Heart right ventricle (tissue), 16 donors: Measurements from ENCODE around the gene COL18A1. TPM values are rescaled to one million over a fixed set of nuclear protein-coding genes. Genes with fewer than 3 reads are reported as not detected.
A peak's percentile ranks its signal among the peaks of the same experiment; 100 is the strongest.

ENCODE experiments used
- ATAC-seq, 8 donors: fragments of 200-7000 bp; cut with Tn5 transposase; one replicate each; pipeline ENCODE4 v1.9.1; 2020; ENCODE audit warnings: mild to moderate bottlenecking in 8 of 8, moderate library complexity in 8 of 8, moderate number of reproducible peaks in 1 of 8
- DNase-seq, 2 donors: peaks; one replicate each; pipeline ENCODE4 v3.0.0-alpha.2; 2020
- H3K27ac ChIP-seq, 10 donors: fragments of 200-600 bp; sonication (generic) in 2 of 10; one replicate each; pipeline versions ENCODE4 v1.5.0 to v1.8.0; 2020 to 2022; ENCODE audit warnings: mild to moderate bottlenecking in 3 of 10
- H3K27me3 ChIP-seq, 7 donors: fragments of 200-600 bp; one replicate each; pipeline ENCODE4 v1.8.0; 2021 to 2022; ENCODE audit warnings: mild to moderate bottlenecking in 2 of 7
- H3K36me3 ChIP-seq, 9 donors: fragments of 200-600 bp; sonication (generic) in 1 of 9; one replicate each; pipeline versions ENCODE4 v1.5.0 to v1.8.0; 2020 to 2022; ENCODE audit warnings: mild to moderate bottlenecking in 2 of 9
- H3K4me1 ChIP-seq, 9 donors: fragments of 200-600 bp; sonication (generic) in 1 of 9; one replicate each; pipeline versions ENCODE4 v1.5.0 to v1.8.0; 2020 to 2022; ENCODE audit warnings: mild to moderate bottlenecking in 4 of 9
- H3K4me3 ChIP-seq, 10 donors: fragments of 200-600 bp; sonication (generic) in 2 of 10; one replicate each; pipeline versions ENCODE4 v1.5.0 to v1.8.0; 2020 to 2022; ENCODE audit warnings: mild to moderate bottlenecking in 7 of 10, moderate library complexity in 2 of 10
- H3K9me3 ChIP-seq, 11 donors: fragments of 200-600 bp in 10 of 11; sonication (generic) in 2 of 11; one replicate each; pipeline versions ENCODE4 v1.5.0 to v1.8.0; 2013 to 2022; ENCODE audit warnings: mild to moderate bottlenecking in 2 of 11, control low read depth in 1 of 11, moderate library complexity in 1 of 11
- WGBS, 2 donors: extraction: QIAGEN DNeasy Blood & Tissue Kit; methylation state at CpG; one replicate each; pipeline ENCODE4 v1.1.7; 2013; ENCODE audit warnings: inconsistent platforms in 1 of 2; 5-methylcytosine and 5-hydroxymethylcytosine counted together
- intact Hi-C, 10 donors: fragments of 100-400 bp; cut with DNase I; formaldehyde crosslinking; loops; one replicate each; pipeline versions ENCODE4 v1.11.1 to v1.14.2; 2022
- polyA plus RNA-seq, 2 donors: library from polyadenylated mRNA; stranded (reverse); fragments of 200-250 nt; gene quantifications; one replicate each; pipeline ENCODE4 v1.2.3, GENCODE V29; 2013
- total RNA-seq, 10 donors: library from RNA; stranded (reverse); fragmentation: NEBNext Ultra II Directional in 3 of 10; extraction: Animal tissue kit (Norgen Biotek cat#: 25700) in 3 of 10; gene quantifications; one replicate each; pipeline versions ENCODE4 v1.2.1 to v1.2.4, GENCODE V29; 2021 to 2023
- TF ChIP-seq, protein P1 (sequence below), 9 donors: fragments of 200-600 bp; sonication (generic) in 2 of 9; IDR thresholded peaks; one replicate each; pipeline versions ENCODE4 v1.5.0 to v1.8.0; 2021 to 2022; ENCODE audit warnings: antibody characterized with exemption in 9 of 9, mild to moderate bottlenecking in 5 of 9, moderate library complexity in 1 of 9
- donor health status: Arrhythmogenic right ventricular cardiomyopathy.
- donor health status: ischemic (EF 13 %, LVEDD 7.1; RV severe dilation, severe dysfunction).
- donor health status: healthy with polysubstance abuse.
- donor health status: DM: no; HTN: yes; CAD: no.
- donor health status: DM: no; HTN: no; CAD: no.
- donor health status: ischemic (EF 25% LVEDD 6.9; RV normal size, moderate dysfunction).
- donor health status: ischemic (EF 25% LVEDD 5.7; RV mildly dilated, moderate dysfunction).
- donor health status: healthy.
- donor health status: DM: yes; HTN: yes; CAD: no.
- donor health status: Ischemic cardiomyopathy.
- donor health status: ischemic (EF 35%, LVEDD 5.7; RV mildly dilated, moderate dysfunction).
- donor health status: nonischemic (EF 11% LVEDD 7.7; RV severe dilation, severe dysfunction).
- donor health status: DM: yes; HTN: yes; CAD: no.
- donor health status: PGD.
- donor health status: ischemic (EF 29% LVEDD 5.4; RV normal size, mild dysfunction).
- donor health status: nonischemic (EF 23%, LVEDD 6.1; RV moderate dilation, normal function).

COL18A1 gene
- total and polyA plus RNA-seq, 12 donors = 33.7 to 87.1 (median 52.6) TPM

DNA sequence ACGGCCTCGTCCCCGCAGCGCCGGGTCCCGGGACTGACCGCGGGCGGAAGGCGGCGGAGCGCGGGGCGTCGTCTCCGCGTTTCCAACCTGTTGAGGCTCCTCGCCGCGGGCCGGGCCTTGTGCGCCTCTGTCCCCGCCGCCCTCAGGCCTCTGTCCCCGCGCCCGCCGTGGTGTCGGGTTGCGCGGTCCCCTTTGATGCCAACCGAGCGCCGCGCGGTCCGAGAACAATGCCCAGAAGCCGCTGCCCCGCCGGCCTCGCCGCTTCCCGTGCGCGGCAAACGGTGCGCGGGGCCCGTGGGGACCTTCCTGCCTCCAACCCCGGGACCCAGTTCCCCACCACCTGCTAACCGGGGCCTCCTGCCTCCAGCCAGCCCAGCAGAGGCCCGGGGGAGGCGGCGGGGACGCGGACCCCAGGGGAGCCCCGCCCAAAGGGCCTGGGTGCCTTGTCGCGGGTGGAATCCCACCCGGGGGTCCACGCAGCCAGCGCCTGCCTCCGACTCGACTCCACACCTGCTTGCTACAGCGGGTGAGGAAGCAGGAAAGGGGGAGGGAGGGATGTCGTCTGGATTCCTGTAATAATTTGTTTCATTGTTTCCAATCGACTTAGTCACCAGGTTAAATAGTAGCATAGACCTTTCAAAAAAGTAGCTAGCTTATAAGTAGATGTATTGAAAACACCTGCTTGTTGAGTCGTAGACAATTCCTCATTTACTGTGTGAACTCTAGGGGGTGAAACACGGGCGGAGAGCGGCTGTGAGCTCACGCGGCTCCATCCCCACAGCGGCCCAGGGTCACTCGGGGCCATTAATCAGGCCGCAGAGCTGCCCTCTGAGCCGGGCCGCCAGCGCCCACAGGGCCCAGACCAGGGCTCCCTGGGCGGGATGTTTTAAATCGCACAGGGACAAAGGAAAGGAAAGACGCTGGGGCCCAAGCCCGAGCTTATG, 1.1 kb downstream of the COL18A1 start:
- WGBS, 2 donors = 12 to 26% methylated on average over 54 to 83 of the region's 83 CpGs
- H3K4me1 ChIP-seq = peaks cover 38 to 64% (median 57%) of the 10 kb centered on the region in 9 donors

DNA sequence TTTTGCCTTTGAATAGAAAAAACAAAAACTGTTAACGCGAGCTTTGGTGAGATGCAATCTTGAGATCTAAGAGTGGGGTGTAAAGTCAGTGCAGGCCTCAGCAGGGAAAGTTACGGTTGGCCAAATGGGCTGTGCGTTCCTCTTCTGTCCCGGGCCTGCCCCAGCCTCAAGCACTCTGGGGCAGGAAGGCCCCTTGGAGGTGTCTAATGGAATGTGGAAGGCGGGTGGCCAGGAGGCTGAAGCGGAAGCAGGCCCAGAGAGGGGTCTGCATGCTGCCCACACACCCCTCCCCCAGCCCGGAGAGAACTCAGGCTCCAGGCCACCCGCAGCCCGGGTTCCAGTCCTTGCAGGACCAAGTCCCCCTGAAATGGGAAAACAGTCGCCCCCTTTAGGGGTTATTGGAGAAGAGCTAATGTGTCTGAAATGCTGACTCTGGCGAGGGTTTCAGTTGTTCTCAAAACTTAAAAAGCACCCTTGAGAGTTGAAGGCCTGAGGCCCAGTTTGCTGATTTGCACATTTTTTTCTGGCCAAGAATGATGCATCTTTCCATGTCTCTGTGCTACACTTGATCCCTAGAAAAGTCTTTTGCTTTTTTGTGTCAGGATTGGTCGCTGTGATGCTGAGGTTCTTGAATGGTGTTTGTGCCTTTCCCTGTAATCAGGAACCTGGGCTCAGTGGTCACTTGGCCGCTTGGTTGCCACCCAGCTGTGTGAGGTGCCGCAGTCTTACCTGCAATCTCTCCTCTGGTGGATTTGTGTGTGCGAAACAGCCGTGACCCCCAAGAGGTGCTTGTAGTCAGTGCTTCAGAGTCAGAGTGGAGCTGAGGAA, 2.0 kb downstream of the COL18A1 start:
- WGBS, 2 donors = 78 to 82% methylated on average over 17 of the region's 17 CpGs
- Histone ChIP-seq H3K27me3 (peaks cover 0 to 48% (median 0%) of the 10 kb centered on the region in 7 donors), H3K9me3 (peaks cover 0 to 2% (median 0%) of the 10 kb centered on the region in 11 donors), H3K4me1 (peaks cover 43 to 74% (median 66%) of the 10 kb centered on the region in 9 donors), H3K4me3 (peak overlapping the region in 9 of 10 donors; percentile 52 to 93 (median 68)), H3K27ac (peak overlapping the region; percentile 65 to 92 (median 88)), H3K36me3 (peaks cover 0 to 11% (median 0%) of the 10 kb centered on the region in 9 donors)
- intact Hi-C loops = no loop called here
- TF ChIP-seq, protein P1, sequence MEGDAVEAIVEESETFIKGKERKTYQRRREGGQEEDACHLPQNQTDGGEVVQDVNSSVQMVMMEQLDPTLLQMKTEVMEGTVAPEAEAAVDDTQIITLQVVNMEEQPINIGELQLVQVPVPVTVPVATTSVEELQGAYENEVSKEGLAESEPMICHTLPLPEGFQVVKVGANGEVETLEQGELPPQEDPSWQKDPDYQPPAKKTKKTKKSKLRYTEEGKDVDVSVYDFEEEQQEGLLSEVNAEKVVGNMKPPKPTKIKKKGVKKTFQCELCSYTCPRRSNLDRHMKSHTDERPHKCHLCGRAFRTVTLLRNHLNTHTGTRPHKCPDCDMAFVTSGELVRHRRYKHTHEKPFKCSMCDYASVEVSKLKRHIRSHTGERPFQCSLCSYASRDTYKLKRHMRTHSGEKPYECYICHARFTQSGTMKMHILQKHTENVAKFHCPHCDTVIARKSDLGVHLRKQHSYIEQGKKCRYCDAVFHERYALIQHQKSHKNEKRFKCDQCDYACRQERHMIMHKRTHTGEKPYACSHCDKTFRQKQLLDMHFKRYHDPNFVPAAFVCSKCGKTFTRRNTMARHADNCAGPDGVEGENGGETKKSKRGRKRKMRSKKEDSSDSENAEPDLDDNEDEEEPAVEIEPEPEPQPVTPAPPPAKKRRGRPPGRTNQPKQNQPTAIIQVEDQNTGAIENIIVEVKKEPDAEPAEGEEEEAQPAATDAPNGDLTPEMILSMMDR (IDR thresholded peaks at IDR 0.05) = peak in 2 of 9 donors; percentile 11 to 14
- ATAC-seq (no peak), DNase-seq (peak in 1 of 2 donors; percentile 16)

More for the DNA sequence above, 1.1 kb downstream of the COL18A1 start:
- peaks cover 0 to 48% (median 0%) of the 10 kb centered on the region in 7 donors for H3K27me3 ChIP-seq
- peak overlapping the region; percentile 65 to 92 (median 88) for H3K27ac ChIP-seq
- DNase-seq (peak in 1 of 2 donors; percentile 40), ATAC-seq (peak in 3 of 8 donors; percentile 2 to 10 (median 2))
- intact Hi-C loops = no loop called here
- H3K4me3 ChIP-seq = peak overlapping the region; percentile 30 to 93 (median 66)
- TF ChIP-seq, protein P1 (IDR thresholded peaks at IDR 0.05) = no peak
- peaks cover 0 to 11% (median 0%) of the 10 kb centered on the region in 9 donors for H3K36me3 ChIP-seq
- peaks cover 0 to 11% (median 5%) of the 10 kb centered on the region in 11 donors for H3K9me3 ChIP-seq

DNA sequence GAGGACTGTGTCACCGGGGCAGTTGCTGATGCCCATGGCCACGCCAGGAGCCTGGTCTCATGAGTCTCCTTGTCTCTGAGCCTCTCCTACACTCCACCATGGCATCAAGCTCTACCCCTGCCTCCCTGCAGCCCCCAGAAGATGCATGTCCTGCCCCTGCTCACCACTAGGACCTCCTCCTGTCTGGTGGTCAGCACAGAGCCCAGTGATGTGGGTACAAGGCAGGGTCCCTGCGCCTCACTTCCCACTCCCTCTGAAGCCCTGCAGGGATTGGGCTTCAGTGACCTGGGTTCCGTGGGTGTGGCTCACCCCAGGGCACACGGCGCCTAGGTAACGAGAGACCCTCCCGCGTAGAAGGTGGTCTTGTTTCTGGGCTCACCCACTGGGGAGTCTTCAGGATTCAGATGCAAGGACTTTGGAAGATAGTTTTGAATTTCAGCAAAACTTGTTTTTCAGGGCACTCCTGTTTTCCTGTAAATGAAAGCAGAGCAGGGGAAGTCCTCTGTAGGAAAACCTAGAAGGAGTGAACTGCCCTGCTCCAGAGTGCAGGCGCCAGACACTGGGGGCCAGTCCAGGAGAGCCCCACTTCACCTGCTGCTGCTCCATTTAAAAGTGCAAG, 2.8 kb downstream of the COL18A1 start:
- no peak for ATAC-seq
- peak overlapping the region in 2 of 10 donors; percentile 43 to 85 for H3K27ac ChIP-seq
- H3K36me3 ChIP-seq = peaks cover 0 to 11% (median 0%) of the 10 kb centered on the region in 9 donors
- TF ChIP-seq, protein P1 (IDR thresholded peaks at IDR 0.05) = no peak
- peaks cover 0 to 48% (median 0%) of the 10 kb centered on the region in 7 donors for H3K27me3 ChIP-seq
- intact Hi-C loops = no loop called here
- 89 to 91% methylated on average over 10 of the region's 10 CpGs for WGBS, 2 donors
- no peak for DNase-seq
- H3K9me3 ChIP-seq = no peaks in the 10 kb centered on the region
- H3K4me3 ChIP-seq = peak overlapping the region in 3 of 10 donors; percentile 62 to 69 (median 65)
- peaks cover 43 to 79% (median 70%) of the 10 kb centered on the region in 9 donors for H3K4me1 ChIP-seq
